A673 (cell line): Measurements from ENCODE around the gene GAS7. TPM values are rescaled to one million over a fixed set of nuclear protein-coding genes. Genes with fewer than 3 reads are reported as not detected.

Experiments used
- BruUV-seq: library from RNA; stranded (reverse); fragments of 400-500 nt; replicated peaks from 2 replicates; lab custom pipeline; 2021; lab: Mats Ljungman, UMichigan
- CTCF ChIA-PET: fragments of 300-600 bp; sonication (Branson Sonifier 250); formaldehyde crosslinking; loops from one replicate; lab custom pipeline; 2022; ENCODE audit warnings: antibody characterized with exemption; lab: Charles Lee
- POLR2A ChIA-PET: fragments of 300-600 bp; sonication (Branson Sonifier 250); formaldehyde crosslinking; loops from one replicate; lab custom pipeline; 2022; ENCODE audit warnings: antibody characterized with exemption; ENCODE audit not compliant: low non-redundant PET; lab: Charles Lee
- DNase-seq: peaks from one replicate; pipeline ENCODE4 v3.0.0-alpha.2; 2015; ENCODE audit warnings: low spot score
- H3K27ac ChIP-seq: fragments of 200-600 bp; sonication (generic); 2 replicates; pipeline ENCODE4 v1.5.1; 2016; ENCODE audit warnings: mixed run types, low read depth, mild to moderate bottlenecking, mixed read lengths, antibody characterized with exemption, low read length; ENCODE audit not compliant: poor library complexity, severe bottlenecking
- H3K27me3 ChIP-seq: fragments of 200-600 bp; sonication (generic); replicated peaks from 2 replicates; pipeline ENCODE4 v1.6.1; 2017; ENCODE audit warnings: mixed run types, low read depth, mild to moderate bottlenecking, mixed read lengths, antibody characterized with exemption, low read length; ENCODE audit not compliant: insufficient read depth, poor library complexity
- H3K36me3 ChIP-seq: fragments of 200-600 bp; sonication (generic); 2 replicates; pipeline ENCODE4 v1.6.1; 2016; ENCODE audit warnings: mixed run types, mild to moderate bottlenecking, mixed read lengths, antibody characterized with exemption, low read length; ENCODE audit not compliant: insufficient read depth, poor library complexity, severe bottlenecking
- H3K4me1 ChIP-seq: fragments of 200-600 bp; sonication (generic); 2 replicates; pipeline ENCODE4 v1.6.1; 2017; ENCODE audit warnings: mixed run types, mild to moderate bottlenecking, mixed read lengths, antibody characterized with exemption, low read length; ENCODE audit not compliant: insufficient read depth, poor library complexity, severe bottlenecking
- H3K4me3 ChIP-seq: fragments of 200-600 bp; sonication (generic); 2 replicates; pipeline ENCODE4 v1.5.1; 2016; ENCODE audit warnings: low read depth, mixed run types, mild to moderate bottlenecking, mixed read lengths, low read length; ENCODE audit not compliant: poor library complexity, severe bottlenecking
- H3K9me3 ChIP-seq: fragments of 200-600 bp; sonication (generic); 2 replicates; pipeline ENCODE4 v1.6.1; 2016; ENCODE audit warnings: mixed run types, low read depth, mild to moderate bottlenecking, mixed read lengths, antibody characterized with exemption, low read length; ENCODE audit not compliant: poor library complexity, severe bottlenecking
- EZH2 ChIP-seq: fragments of 200-600 bp; sonication (generic); IDR thresholded peaks from 2 replicates; pipeline ENCODE4 v1.6.1; 2017; ENCODE audit warnings: borderline replicate concordance, low read depth, mild to moderate bottlenecking, mixed read lengths, antibody characterized with exemption, low read length; ENCODE audit not compliant: poor library complexity, severe bottlenecking
- intact Hi-C: fragments of 100-400 bp; cut with micrococcal nuclease; formaldehyde crosslinking; loops from one replicate; pipeline ENCODE4 v1.10.0; 2022; ENCODE audit not compliant: unreplicated experiment
- total RNA-seq: library from RNA; stranded (reverse); gene quantifications from 2 replicates; pipeline ENCODE4 v1.2.3, GENCODE V29; 2021
- TF ChIP-seq, protein P1 (sequence below): fragments of 300-800, 200-600 bp; sonication (generic); conservative IDR thresholded peaks from 2 replicates; pipeline ENCODE4 v1.5.1; 2017; ENCODE audit warnings: low read depth, mild to moderate bottlenecking, antibody characterized with exemption, low read length, moderate library complexity, mixed read lengths

The GAS7 gene
- total RNA-seq, 1 experiment from 2014 or later = 2.3 TPM

DNA sequence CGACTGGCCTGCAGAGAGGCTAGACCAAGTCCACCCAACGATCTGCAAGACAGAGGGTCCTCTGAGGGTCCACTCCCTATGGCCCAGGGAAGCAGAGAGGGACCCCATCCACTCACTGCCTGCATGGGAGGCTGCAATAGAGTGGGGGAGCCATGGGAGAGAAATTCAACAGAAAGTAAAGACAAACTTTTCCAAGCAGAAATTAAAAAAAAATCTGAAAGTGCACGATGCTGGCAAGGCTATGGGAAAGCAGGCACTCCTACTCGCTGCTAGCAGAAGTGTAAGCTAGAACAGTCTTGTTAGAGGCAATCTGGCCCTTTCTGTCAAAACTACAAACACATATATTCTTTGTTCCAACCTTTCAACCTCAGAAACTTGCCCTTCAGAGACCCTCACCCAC lies 85.4 kb downstream of the GAS7 start:
- H3K36me3 ChIP-seq = no peaks in the 10 kb centered on the region
- ChIA-PET CTCF (no interaction called here), POLR2A (no interaction called here)
- intact Hi-C loops = no loop called here
- no peaks in the 10 kb centered on the region for H3K27me3 ChIP-seq
- no peak overlapping the region for H3K27ac ChIP-seq
- no peak for DNase-seq
- BruUV-seq = no TSS peak
- peaks cover 29% of the 10 kb centered on the region for H3K4me1 ChIP-seq
- TF ChIP-seq EZH2 = no peak
- TF ChIP-seq, protein P1, sequence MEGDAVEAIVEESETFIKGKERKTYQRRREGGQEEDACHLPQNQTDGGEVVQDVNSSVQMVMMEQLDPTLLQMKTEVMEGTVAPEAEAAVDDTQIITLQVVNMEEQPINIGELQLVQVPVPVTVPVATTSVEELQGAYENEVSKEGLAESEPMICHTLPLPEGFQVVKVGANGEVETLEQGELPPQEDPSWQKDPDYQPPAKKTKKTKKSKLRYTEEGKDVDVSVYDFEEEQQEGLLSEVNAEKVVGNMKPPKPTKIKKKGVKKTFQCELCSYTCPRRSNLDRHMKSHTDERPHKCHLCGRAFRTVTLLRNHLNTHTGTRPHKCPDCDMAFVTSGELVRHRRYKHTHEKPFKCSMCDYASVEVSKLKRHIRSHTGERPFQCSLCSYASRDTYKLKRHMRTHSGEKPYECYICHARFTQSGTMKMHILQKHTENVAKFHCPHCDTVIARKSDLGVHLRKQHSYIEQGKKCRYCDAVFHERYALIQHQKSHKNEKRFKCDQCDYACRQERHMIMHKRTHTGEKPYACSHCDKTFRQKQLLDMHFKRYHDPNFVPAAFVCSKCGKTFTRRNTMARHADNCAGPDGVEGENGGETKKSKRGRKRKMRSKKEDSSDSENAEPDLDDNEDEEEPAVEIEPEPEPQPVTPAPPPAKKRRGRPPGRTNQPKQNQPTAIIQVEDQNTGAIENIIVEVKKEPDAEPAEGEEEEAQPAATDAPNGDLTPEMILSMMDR = no peak
- H3K4me3 ChIP-seq = no peak overlapping the region
- no peaks in the 10 kb centered on the region for H3K9me3 ChIP-seq

DNA sequence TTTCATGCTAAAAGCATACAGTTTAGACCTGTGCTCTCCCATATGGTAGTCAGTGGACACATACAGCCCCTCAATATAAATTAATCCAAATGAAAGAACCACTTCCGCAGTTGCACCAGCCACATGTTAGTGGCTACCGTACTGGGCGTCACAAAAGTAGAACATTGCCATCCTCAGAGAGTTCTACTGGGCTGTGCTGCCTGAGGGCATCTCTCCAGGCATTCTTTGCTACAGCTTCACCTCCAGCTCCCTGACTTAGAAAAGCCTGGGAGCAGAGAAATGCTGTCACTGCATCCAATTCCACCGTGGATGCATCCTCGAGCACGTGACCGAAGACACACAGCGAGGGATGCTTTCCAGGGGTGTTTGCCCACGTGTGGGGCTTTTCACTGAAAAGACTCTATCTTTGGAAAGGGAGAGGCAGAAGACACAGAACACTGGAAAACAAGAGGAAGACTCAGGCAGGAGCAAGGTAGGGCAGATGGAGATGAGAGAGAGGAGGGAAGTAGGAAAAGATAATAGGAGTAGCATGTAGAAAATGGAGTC lies 86.4 kb downstream of the GAS7 start:
- Histone ChIP-seq H3K27me3 (no peaks in the 10 kb centered on the region), H3K9me3 (no peaks in the 10 kb centered on the region), H3K36me3 (no peaks in the 10 kb centered on the region), H3K27ac (no peak overlapping the region), H3K4me3 (no peak overlapping the region), H3K4me1 (peaks cover 19% of the 10 kb centered on the region)
- no TSS peak for BruUV-seq
- CTCF ChIA-PET = no interaction called here
- TF ChIP-seq, protein P1 = no peak
- TF ChIP-seq EZH2 = no peak
- intact Hi-C loops = no loop called here
- no peak for DNase-seq
- POLR2A ChIA-PET = no interaction called here

DNA sequence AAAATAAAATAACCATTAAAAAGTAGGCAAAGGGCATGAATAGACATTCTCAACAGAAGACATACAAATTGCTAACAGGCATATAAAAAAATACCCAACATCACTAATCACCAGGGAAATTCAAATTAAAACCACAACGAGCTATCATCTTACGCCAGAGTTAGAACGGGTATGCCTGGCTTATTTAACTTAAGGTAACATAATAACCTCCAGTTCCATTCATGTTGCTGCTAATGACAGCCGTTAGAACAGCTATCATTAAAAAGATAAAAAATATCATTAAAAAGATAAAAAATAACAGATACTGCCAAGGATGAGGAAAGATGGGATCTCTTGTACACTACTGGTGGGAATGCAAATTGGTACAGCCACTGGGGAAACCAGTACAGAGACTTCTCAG lies 89.3 kb downstream of the GAS7 start:
- no TSS peak for BruUV-seq
- Histone ChIP-seq H3K36me3 (no peaks in the 10 kb centered on the region), H3K27ac (no peak overlapping the region), H3K4me1 (peaks cover 4% of the 10 kb centered on the region), H3K4me3 (no peak overlapping the region), H3K9me3 (no peaks in the 10 kb centered on the region), H3K27me3 (no peaks in the 10 kb centered on the region)
- TF ChIP-seq, protein P1 = no peak
- TF ChIP-seq EZH2 = no peak
- ChIA-PET CTCF (no interaction called here), POLR2A (no interaction called here)
- intact Hi-C loops = no loop called here
- DNase-seq = no peak
